Measurements from ENCODE around the gene ANKLE2.

Gene ANKLE2

GRCh38 chr12:132728502-132728901 is 33.1 kb downstream of the ANKLE2 start:
- Histone ChIP-seq H3K4me3 (ENCODE audit: insufficient read depth, low read length, poor library complexity, severe bottlenecking) (no peak overlapping the region), H2AFZ (ENCODE audit: low read depth, low read length, severe bottlenecking) (no peak overlapping the region), H3K9me2 (replicated peaks; ENCODE audit: insufficient read depth, low read length) (no peaks in the 10 kb centered on the region), H3K79me2 (ENCODE audit: insufficient read depth, low read length) (no peaks in the 10 kb centered on the region), H3K36me3 (ENCODE audit: low read length) (peaks cover 31% of the 10 kb centered on the region), H4K20me1 (ENCODE audit: low read depth, low read length) (peaks cover 3% of the 10 kb centered on the region; the same call in 1 of the 2 replicates), H3K9me3 (ENCODE audit: insufficient read depth, low read length) (no peaks in the 10 kb centered on the region), H3K9ac (ENCODE audit: low read length) (no peak overlapping the region), H3K27ac (ENCODE audit: low read depth, low read length) (no peak overlapping the region), H3F3A (ENCODE audit: insufficient read depth) (peaks cover 24% of the 10 kb centered on the region), H3K4me2 (ENCODE audit: low read depth, low read length, poor library complexity, severe bottlenecking) (no peak overlapping the region), H3K27me3 (ENCODE audit: low read length) (no peaks in the 10 kb centered on the region)
- TF ChIP-seq EZH2phosphoT487 (conservative IDR thresholded peaks at IDR 0.05; ENCODE audit: low read length), result no peak
- TF ChIP-seq CTCF (IDR thresholded peaks at IDR 0.05; ENCODE audit: insufficient read depth, low read length, poor library complexity, severe bottlenecking), result no peak

GRCh38 chr12:132727091-132727794 is 34.4 kb downstream of the ANKLE2 start:
- peaks cover 30% of the 10 kb centered on the region for H3K36me3 ChIP-seq (ENCODE audit: low read length)
- no peak overlapping the region for H2AFZ ChIP-seq (ENCODE audit: low read depth, low read length, severe bottlenecking)
- H3K27me3 ChIP-seq (ENCODE audit: low read length), result no peaks in the 10 kb centered on the region
- H3K9ac ChIP-seq (ENCODE audit: low read length), result no peak overlapping the region
- peaks cover 3% of the 10 kb centered on the region; the same call in 1 of the 2 replicates for H4K20me1 ChIP-seq (ENCODE audit: low read depth, low read length)
- H3K9me3 ChIP-seq (ENCODE audit: insufficient read depth, low read length), result no peaks in the 10 kb centered on the region
- no peak overlapping the region for H3K4me2 ChIP-seq (ENCODE audit: low read depth, low read length, poor library complexity, severe bottlenecking)
- no peaks in the 10 kb centered on the region for H3K9me2 ChIP-seq (replicated peaks; ENCODE audit: insufficient read depth, low read length)
- TF ChIP-seq CTCF (IDR thresholded peaks at IDR 0.05; ENCODE audit: insufficient read depth, low read length, poor library complexity, severe bottlenecking) (no peak), EZH2phosphoT487 (conservative IDR thresholded peaks at IDR 0.05; ENCODE audit: low read length) (no peak)
- peaks cover 24% of the 10 kb centered on the region for H3F3A ChIP-seq (ENCODE audit: insufficient read depth)
- no peaks in the 10 kb centered on the region for H3K79me2 ChIP-seq (ENCODE audit: insufficient read depth, low read length)
- H3K4me3 ChIP-seq (ENCODE audit: insufficient read depth, low read length, poor library complexity, severe bottlenecking), result no peak overlapping the region
- H3K27ac ChIP-seq (ENCODE audit: low read depth, low read length), result no peak overlapping the region

DNA sequence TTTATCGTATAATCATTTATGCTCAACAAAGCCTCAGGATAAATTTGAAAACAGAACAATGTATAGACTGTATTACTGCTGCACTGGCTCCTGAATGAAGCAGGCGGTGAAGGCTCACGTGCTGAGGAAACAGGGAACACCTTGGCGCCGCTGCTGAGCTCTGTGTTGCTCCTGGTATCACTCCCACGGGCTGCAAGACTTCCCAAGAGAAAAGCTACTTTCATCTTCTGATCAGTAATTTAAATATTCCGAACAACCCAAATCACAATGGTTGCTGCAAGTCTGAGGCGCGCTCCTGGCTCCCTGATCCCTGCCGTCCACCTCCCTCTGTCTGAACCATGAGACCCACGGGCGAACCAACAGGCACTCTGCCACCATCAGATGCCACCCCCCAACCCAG is 35.2 kb downstream of the ANKLE2 start:
- Histone ChIP-seq H3K27ac (ENCODE audit: low read depth, low read length) (no peak overlapping the region), H3K4me2 (ENCODE audit: low read depth, low read length, poor library complexity, severe bottlenecking) (no peak overlapping the region), H3K36me3 (ENCODE audit: low read length) (peaks cover 25% of the 10 kb centered on the region)

More for the DNA sequence above, 35.2 kb downstream of the ANKLE2 start:
- H3F3A ChIP-seq (ENCODE audit: insufficient read depth), result peaks cover 27% of the 10 kb centered on the region
- no peaks in the 10 kb centered on the region for H3K9me2 ChIP-seq (replicated peaks; ENCODE audit: insufficient read depth, low read length)
- no peaks in the 10 kb centered on the region for H3K27me3 ChIP-seq (ENCODE audit: low read length)
- H3K9ac ChIP-seq (ENCODE audit: low read length), result no peak overlapping the region
- H2AFZ ChIP-seq (ENCODE audit: low read depth, low read length, severe bottlenecking), result no peak overlapping the region
- 0 out of 2 replicates have a peak, but pooled peaks cover 3% of the 10 kb centered on the region for H3K79me2 ChIP-seq (ENCODE audit: insufficient read depth, low read length)
- TF ChIP-seq EZH2phosphoT487 (conservative IDR thresholded peaks at IDR 0.05; ENCODE audit: low read length) (no peak), CTCF (IDR thresholded peaks at IDR 0.05; ENCODE audit: insufficient read depth, low read length, poor library complexity, severe bottlenecking) (no peak)
- no peak overlapping the region for H3K4me3 ChIP-seq (ENCODE audit: insufficient read depth, low read length, poor library complexity, severe bottlenecking)
- H4K20me1 ChIP-seq (ENCODE audit: low read depth, low read length), result peaks cover 3% of the 10 kb centered on the region; the same call in 1 of the 2 replicates
- H3K9me3 ChIP-seq (ENCODE audit: insufficient read depth, low read length), result no peaks in the 10 kb centered on the region

Measured in SU-DHL-6 (cell line).